HepG2 (cell line): Measurements from ENCODE around the gene CASS4.

ENCODE experiments used
- EZH2 ChIP-seq: conservative IDR thresholded peaks from 2 replicates; pipeline ENCODE4 v1.6.1; 2012; ENCODE audit warnings: mild to moderate bottlenecking, low read depth, low read length, moderate library complexity
- MTA3 ChIP-seq: sonication (generic); formaldehyde crosslinking; IDR thresholded peaks from 2 replicates; pipeline ENCODE4 v1.4.0; 2020; ENCODE audit warnings: missing genetic modification reagents
- MXI1 ChIP-seq: IDR thresholded peaks from 3 replicates; pipeline ENCODE4 v1.6.1; 2012; ENCODE audit warnings: low read depth, low read length, inconsistent platforms, borderline replicate concordance
- RARG ChIP-seq: sonication (generic); formaldehyde crosslinking; IDR thresholded peaks from 2 replicates; pipeline ENCODE4 v1.4.0; 2020; ENCODE audit warnings: low read depth, mild to moderate bottlenecking, missing genetic modification reagents
- TAF1 ChIP-seq: sonication (generic); formaldehyde crosslinking; IDR thresholded peaks from 2 replicates; pipeline ENCODE4 v1.4.0; 2020; ENCODE audit warnings: missing genetic modification reagents
- TSC22D2 ChIP-seq: sonication (generic); formaldehyde crosslinking; IDR thresholded peaks from 2 replicates; pipeline ENCODE4 v1.5.1; 2020; ENCODE audit warnings: missing genetic modification reagents, mild to moderate bottlenecking, borderline replicate concordance
- ZNF225 ChIP-seq: sonication (generic); formaldehyde crosslinking; IDR thresholded peaks from 2 replicates; pipeline ENCODE4 v1.4.0; 2020; ENCODE audit warnings: mild to moderate bottlenecking, missing genetic modification reagents
- ZNF496 ChIP-seq: sonication (generic); formaldehyde crosslinking; IDR thresholded peaks from 2 replicates; pipeline ENCODE4 v1.8.1; 2023; ENCODE audit warnings: mild to moderate bottlenecking, moderate library complexity, missing genetic modification reagents; ENCODE audit not compliant: insufficient replicate concordance
- TF ChIP-seq, protein P1 (sequence below): IDR thresholded peaks from 2 replicates; pipeline ENCODE4 v1.6.1; 2012; ENCODE audit warnings: inconsistent platforms

DNA sequence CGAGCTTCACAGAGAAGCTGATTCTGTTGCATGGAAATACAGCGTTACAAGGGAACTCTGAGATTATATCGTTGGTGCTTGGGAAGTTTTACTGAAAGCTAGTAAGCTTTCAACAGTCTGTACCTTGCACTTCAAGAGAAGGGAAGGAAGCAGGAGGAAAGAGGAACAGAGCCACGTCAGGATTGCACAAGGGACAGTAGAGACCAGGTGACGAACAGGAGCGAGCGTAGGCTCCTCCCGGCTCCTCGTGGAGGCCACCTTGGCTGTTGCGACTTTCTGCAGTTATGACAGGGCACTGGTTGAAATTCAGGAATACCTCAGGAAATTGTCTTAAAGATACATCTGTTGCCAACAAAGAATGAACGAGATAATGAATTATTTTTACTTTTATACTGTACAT, 75.2 kb downstream of the CASS4 start:
- no peak for TF ChIP-seq ZNF225
- TF ChIP-seq, protein P1, sequence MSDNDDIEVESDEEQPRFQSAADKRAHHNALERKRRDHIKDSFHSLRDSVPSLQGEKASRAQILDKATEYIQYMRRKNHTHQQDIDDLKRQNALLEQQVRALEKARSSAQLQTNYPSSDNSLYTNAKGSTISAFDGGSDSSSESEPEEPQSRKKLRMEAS: no peak
- no peak for TF ChIP-seq RARG (CRISPR knock-in tag)
- TF ChIP-seq MTA3: no peak
- no peak for TF ChIP-seq TSC22D2 (CRISPR knock-in tag)
- no peak for TF ChIP-seq MXI1
- no peak for TF ChIP-seq ZNF496
- no peak for TF ChIP-seq TAF1
- no peak for TF ChIP-seq EZH2
